GM15510 (cell line): ENCODE data around the gene RNF213.

Source experiments
- POLR2A ChIP-seq: IDR thresholded peaks from 3 replicates; pipeline ENCODE4 v1.6.1; 2011; ENCODE audit warnings: borderline replicate concordance; ENCODE audit not compliant: insufficient read length; ENCODE audit errors: extremely low read depth

RNF213 gene

GRCh38 chr17:80308692-80309517 lies 48.3 kb downstream of the RNF213 start:
- TF ChIP-seq POLR2A, result no peak

- TF ChIP-seq POLR2A, result no peak
These were observed 50.7 kb downstream of the RNF213 start for GRCh38 chr17:80311216-80311827.

- TF ChIP-seq POLR2A, result no peak
These were observed 52.0 kb downstream of the RNF213 start for GRCh38 chr17:80312621-80313135.

GRCh38 chr17:80313160-80313829 lies 52.6 kb downstream of the RNF213 start:
- no peak for TF ChIP-seq POLR2A

- no peak for TF ChIP-seq POLR2A
These were observed 55.0 kb downstream of the RNF213 start for GRCh38 chr17:80315517-80316182.

GRCh38 chr17:80316431-80316830 lies 55.8 kb downstream of the RNF213 start:
- no peak for TF ChIP-seq POLR2A

GRCh38 chr17:80316927-80317705 lies 56.5 kb downstream of the RNF213 start:
- no peak for TF ChIP-seq POLR2A

- TF ChIP-seq POLR2A, result no peak
These were observed 57.0 kb downstream of the RNF213 start for GRCh38 chr17:80317706-80317980.

GRCh38 chr17:80318166-80318565 lies 57.5 kb downstream of the RNF213 start:
- TF ChIP-seq POLR2A, result no peak

- TF ChIP-seq POLR2A, result no peak
These were observed 58.8 kb downstream of the RNF213 start for GRCh38 chr17:80319262-80319998.

GRCh38 chr17:80319999-80320344 lies 59.3 kb downstream of the RNF213 start:
- no peak for TF ChIP-seq POLR2A

GRCh38 chr17:80320496-80320895 lies 59.8 kb downstream of the RNF213 start:
- no peak for TF ChIP-seq POLR2A

GRCh38 chr17:80322864-80323263 lies 62.2 kb downstream of the RNF213 start:
- TF ChIP-seq POLR2A, result no peak

- no peak for TF ChIP-seq POLR2A
These were observed 63.3 kb downstream of the RNF213 start for GRCh38 chr17:80323982-80324381.
